H9 (cell line): ENCODE results near the gene SLC12A2. TPM values are rescaled to one million over a fixed set of nuclear protein-coding genes. Genes with fewer than 3 reads are reported as not detected.
A peak's percentile ranks its signal among the peaks of the same experiment; 100 is the strongest.

Experiments used
- DNase-seq: peaks from one replicate; pipeline ENCODE4 v3.0.0-alpha.2; 2017
- H2AFZ ChIP-seq: one replicate; pipeline ENCODE4 v1.6.1; 2013; ENCODE audit warnings: mild to moderate bottlenecking, low read length, control low read depth, moderate library complexity
- H2AK5ac ChIP-seq: 2 replicates; pipeline ENCODE4 v1.6.1; 2013; ENCODE audit warnings: low read length, control low read depth, mixed read lengths; ENCODE audit not compliant: insufficient read length
- H2BK120ac ChIP-seq: one replicate; pipeline ENCODE4 v1.6.1; 2013; ENCODE audit warnings: low read depth, mild to moderate bottlenecking, low read length, control low read depth, inconsistent platforms; ENCODE audit not compliant: poor library complexity, severe bottlenecking
- H2BK12ac ChIP-seq: 2 replicates; pipeline ENCODE4 v1.6.1; 2013; ENCODE audit warnings: low read length, control low read depth, mixed read lengths, low read depth; ENCODE audit not compliant: insufficient read length
- H2BK15ac ChIP-seq: 2 replicates; pipeline ENCODE4 v1.6.1; 2013; ENCODE audit warnings: low read depth, low read length, control low read depth
- H2BK20ac ChIP-seq: one replicate; pipeline ENCODE4 v1.6.1; 2013; ENCODE audit warnings: low read depth, mild to moderate bottlenecking, low read length, control low read depth, inconsistent platforms; ENCODE audit not compliant: poor library complexity, severe bottlenecking
- H2BK5ac ChIP-seq: 2 replicates; pipeline ENCODE4 v1.6.1; 2013; ENCODE audit warnings: low read length, control low read depth, mixed read lengths; ENCODE audit not compliant: insufficient read length
- H3K14ac ChIP-seq: 2 replicates; pipeline ENCODE4 v1.6.1; 2013; ENCODE audit warnings: low read length, control low read depth; ENCODE audit not compliant: insufficient read depth
- H3K18ac ChIP-seq: 2 replicates; pipeline ENCODE4 v1.6.1; 2013; ENCODE audit warnings: low read depth, mild to moderate bottlenecking, mixed read lengths, low read length, control low read depth; ENCODE audit not compliant: insufficient read length
- H3K23ac ChIP-seq: 2 replicates; pipeline ENCODE4 v1.6.1; 2013; ENCODE audit warnings: low read length, control low read depth, mixed read lengths, low read depth; ENCODE audit not compliant: insufficient read length
- H3K23me2 ChIP-seq: 2 replicates; pipeline ENCODE4 v1.6.1; 2013; ENCODE audit warnings: low read depth, mild to moderate bottlenecking, mixed read lengths, low read length, control low read depth; ENCODE audit not compliant: insufficient read length, poor library complexity, severe bottlenecking
- H3K27ac ChIP-seq: 2 replicates; pipeline ENCODE4 v1.5.1; 2013; ENCODE audit warnings: low read length, control low read depth, mixed read lengths, low read depth; ENCODE audit not compliant: insufficient read length
- H3K27me3 ChIP-seq: 2 replicates; pipeline ENCODE4 v1.6.1; 2013; ENCODE audit warnings: low read length, control low read depth, inconsistent platforms; ENCODE audit not compliant: insufficient read depth
- H3K4ac ChIP-seq: 2 replicates; pipeline ENCODE4 v1.6.1; 2013; ENCODE audit warnings: low read depth, mild to moderate bottlenecking, control low read depth, inconsistent platforms, low read length, moderate library complexity
- H3K4me1 ChIP-seq: 2 replicates; pipeline ENCODE4 v1.6.1; 2013; ENCODE audit warnings: low read length, control low read depth, inconsistent platforms; ENCODE audit not compliant: insufficient read depth
- H3K4me2 ChIP-seq: 2 replicates; pipeline ENCODE4 v1.6.1; 2013; ENCODE audit warnings: low read length, control low read depth, mixed read lengths; ENCODE audit not compliant: insufficient read length, insufficient read depth
- H3K56ac ChIP-seq: 2 replicates; pipeline ENCODE4 v1.6.1; 2013; ENCODE audit warnings: low read depth, mild to moderate bottlenecking, mixed read lengths, low read length, control low read depth; ENCODE audit not compliant: insufficient read length
- H3K79me1 ChIP-seq: 2 replicates; pipeline ENCODE4 v1.6.1; 2013; ENCODE audit warnings: low read depth, mild to moderate bottlenecking, moderate library complexity, low read length, control low read depth, inconsistent platforms; ENCODE audit not compliant: insufficient read depth, poor library complexity, severe bottlenecking
- H3K79me2 ChIP-seq: 2 replicates; pipeline ENCODE4 v1.6.1; 2013; ENCODE audit warnings: low read length, control low read depth, inconsistent platforms; ENCODE audit not compliant: insufficient read depth
- H3K9ac ChIP-seq: 2 replicates; pipeline ENCODE4 v1.6.1; 2013; ENCODE audit warnings: low read length, control low read depth, mixed read lengths; ENCODE audit not compliant: insufficient read length; ENCODE audit errors: extremely low read depth
- H3K9me3 ChIP-seq: one replicate; pipeline ENCODE4 v1.6.1; 2013; ENCODE audit warnings: low read depth, low read length, inconsistent platforms; ENCODE audit not compliant: control insufficient read depth
- H3T11ph ChIP-seq: one replicate; pipeline ENCODE4 v1.6.1; 2013; ENCODE audit warnings: mild to moderate bottlenecking, low read length, control low read depth, inconsistent platforms
- H4K20me1 ChIP-seq: one replicate; pipeline ENCODE4 v1.6.1; 2013; ENCODE audit not compliant: control insufficient read depth, insufficient read length, insufficient read depth
- H4K5ac ChIP-seq: 2 replicates; pipeline ENCODE4 v1.6.1; 2013; ENCODE audit warnings: low read depth, mild to moderate bottlenecking, mixed read lengths, low read length, control low read depth; ENCODE audit not compliant: insufficient read length
- H4K8ac ChIP-seq: replicated peaks from 2 replicates; pipeline ENCODE4 v1.6.1; 2013; ENCODE audit warnings: low read length, control low read depth, mixed read lengths, low read depth; ENCODE audit not compliant: insufficient read length
- H4K91ac ChIP-seq: 2 replicates; pipeline ENCODE4 v1.6.1; 2013; ENCODE audit warnings: low read depth, mild to moderate bottlenecking, moderate library complexity, mixed read lengths, low read length, control low read depth; ENCODE audit not compliant: insufficient read length
- H3K27ac Mint-ChIP-seq, 3 experiments: 2 replicates in 2 of 3; 3 replicates in 1 of 3; pipeline ENCODE4 v1.8.0; 2020 to 2021; ENCODE audit warnings: mixed read lengths in 3 of 3, mild to moderate bottlenecking in 1 of 3, moderate library complexity in 1 of 3
- H3K27me3 Mint-ChIP-seq: 2 replicates; pipeline ENCODE4 v1.8.0; 2021; ENCODE audit warnings: low read depth, mild to moderate bottlenecking, moderate library complexity, mixed read lengths
- H3K36me3 Mint-ChIP-seq, 3 experiments: 2 replicates in 2 of 3; 3 replicates in 1 of 3; pipeline ENCODE4 v1.8.0; 2020 to 2021; ENCODE audit warnings: low read depth in 3 of 3, mixed read lengths in 3 of 3; ENCODE audit not compliant: insufficient read depth in 1 of 3
- H3K4me1 Mint-ChIP-seq, 2 experiments: 2 replicates each; pipeline ENCODE4 v1.8.0; 2020; ENCODE audit warnings: mixed read lengths in 2 of 2
- H3K4me3 Mint-ChIP-seq, 2 experiments: 2 replicates in 1 of 2; 3 replicates in 1 of 2; pipeline ENCODE4 v1.8.0; 2020 to 2021; ENCODE audit warnings: mild to moderate bottlenecking in 2 of 2, mixed read lengths in 2 of 2, moderate library complexity in 1 of 2
- H3K9me3 Mint-ChIP-seq, 2 experiments: 2 replicates in 1 of 2; 3 replicates in 1 of 2; pipeline ENCODE4 v1.8.0; 2020; ENCODE audit warnings: mild to moderate bottlenecking in 2 of 2, mixed read lengths in 2 of 2, moderate library complexity in 1 of 2
- CTCF ChIP-seq: fragments of 200-600 bp; sonication (generic); conservative IDR thresholded peaks from 3 replicates; pipeline ENCODE4 v1.8.0; 2021; ENCODE audit warnings: antibody characterized with exemption, mild to moderate bottlenecking
- WGBS: extraction: QIAGEN DNeasy Blood & Tissue Kit; methylation state at CpG from one replicate; pipeline ENCODE4 v1.1.7; 2013; ENCODE audit warnings: missing lambda C conversion rate, low lambda C conversion rate, mixed read lengths; ENCODE audit not compliant: insufficient read length; ENCODE audit errors: extremely low coverage; 5-methylcytosine and 5-hydroxymethylcytosine counted together
- total RNA-seq: library from RNA; stranded (reverse); gene quantifications from 2 replicates; pipeline ENCODE4 v1.2.1, GENCODE V29; 2021

SLC12A2 gene
- total RNA-seq, 1 experiment from 2014 or later = 17.9 TPM

GRCh38 chr5:128201065-128201926 is 117.7 kb downstream of the SLC12A2 start:
- no peak overlapping the region for H3K56ac ChIP-seq
- no peak overlapping the region for H2BK12ac ChIP-seq
- H4K91ac ChIP-seq = no peak overlapping the region
- no peaks in the 10 kb centered on the region for H3K23me2 ChIP-seq
- Mint-ChIP-seq H3K4me1 (peaks cover 10 to 11% of the 10 kb centered on the region in 2 experiments), H3K27ac (peak overlapping the region in 1 of 3 experiments; percentile 88; a peak in 1 of 7 replicates), H3K27me3 (peaks cover 19% of the 10 kb centered on the region), H3K4me3 (peak overlapping the region; percentile 63 to 75), H3K9me3 (no peaks in the 10 kb centered on the region), H3K36me3 (no peaks in the 10 kb centered on the region)
- no peak overlapping the region for H3K18ac ChIP-seq
- no peak overlapping the region for H3K4ac ChIP-seq
- H3K27me3 ChIP-seq = no peaks in the 10 kb centered on the region
- peak overlapping the region; percentile 71 for H2AFZ ChIP-seq
- WGBS = no CpG with 5 or more reads among the region's 36 CpGs
- no peak overlapping the region for H4K5ac ChIP-seq
- H3T11ph ChIP-seq = no peak overlapping the region
- no peak overlapping the region for H3K23ac ChIP-seq
- H2BK120ac ChIP-seq = no peak overlapping the region
- no peaks in the 10 kb centered on the region for H3K79me2 ChIP-seq
- H2BK5ac ChIP-seq = no peak overlapping the region
- H2AK5ac ChIP-seq = no peak overlapping the region
- peak overlapping the region; percentile 72 for H3K4me2 ChIP-seq
- H4K8ac ChIP-seq = no peak overlapping the region
- no peak overlapping the region for H2BK20ac ChIP-seq
- peak; percentile 92 for TF ChIP-seq CTCF
- no peak overlapping the region for H2BK15ac ChIP-seq
- H3K9me3 ChIP-seq = no peaks in the 10 kb centered on the region
- peak; percentile 86 for DNase-seq
- H3K4me1 ChIP-seq = peaks cover 3% of the 10 kb centered on the region; the same call in 1 of the 2 replicates
- no peaks in the 10 kb centered on the region for H4K20me1 ChIP-seq
- H3K27ac ChIP-seq = no peak overlapping the region
- H3K14ac ChIP-seq = no peak overlapping the region
- no peak overlapping the region for H3K9ac ChIP-seq
- H3K79me1 ChIP-seq = no peaks in the 10 kb centered on the region
